LNCAP (cell line): ENCODE results near the gene CYP39A1.

Source experiments
- CTCF ChIP-seq: fragments of 450-650 bp; IDR thresholded peaks from 2 replicates; pipeline ENCODE4 v1.5.1; 2017; ENCODE audit warnings: mild to moderate bottlenecking

Gene CYP39A1

GRCh38 chr6:46688117-46688965 is 35.7 kb upstream of the CYP39A1 start:
- TF ChIP-seq CTCF = no peak

GRCh38 chr6:46687619-46688097 is 35.0 kb upstream of the CYP39A1 start, which contains the start of gene TDRD6:
Gene TDRD6, plus strand, starts transcription at chr6:46687885. Its CDS starts 244 bp downstream, at chr6:46688129.
- TF ChIP-seq CTCF = no peak

- TF ChIP-seq CTCF = no peak
Observed at GRCh38 chr6:46684771-46685170, 32.2 kb upstream of the CYP39A1 start.

GRCh38 chr6:46677314-46677654 is 24.7 kb upstream of the CYP39A1 start:
- no peak; the same call in 1 of the 2 replicates for TF ChIP-seq CTCF

- TF ChIP-seq CTCF = no peak
Observed at GRCh38 chr6:46676604-46677313, 24.1 kb upstream of the CYP39A1 start.

- no peak for TF ChIP-seq CTCF
Observed at GRCh38 chr6:46674410-46674809, 21.8 kb upstream of the CYP39A1 start.

GRCh38 chr6:46667377-46667776 is 14.8 kb upstream of the CYP39A1 start:
- no peak for TF ChIP-seq CTCF
